Testis (tissue), 3 donors: ENCODE results near the gene MRPS18C. TPM values are rescaled to one million over a fixed set of nuclear protein-coding genes. Genes with fewer than 3 reads are reported as not detected.
"Not testable (repeated sequence)": the region's sequence is repeated elsewhere in the genome, so short reads cannot be mapped to it uniquely, and the experiment has no call there.

ENCODE experiments used
- DNase-seq: peaks from one replicate; pipeline ENCODE4 v3.0.0-alpha.2; 2019
- H3K27ac ChIP-seq, 2 donors: fragments of 200-600 bp; sonication (generic); one replicate each; pipeline ENCODE4 v1.5.1; 2019
- H3K27me3 ChIP-seq: fragments of 200-600 bp; sonication (generic); one replicate; pipeline ENCODE4 v1.5.1; 2019
- H3K36me3 ChIP-seq: fragments of 200-600 bp; sonication (generic); one replicate; pipeline ENCODE4 v1.5.1; 2017; ENCODE audit warnings: low read depth; ENCODE audit errors: missing control alignments
- H3K4me1 ChIP-seq: fragments of 200-600 bp; sonication (generic); one replicate; pipeline ENCODE4 v1.5.1; 2019
- H3K4me3 ChIP-seq, 2 donors: fragments of 200-600 bp; sonication (generic); one replicate each; pipeline ENCODE4 v1.5.1; 2017 to 2019
- H3K9me3 ChIP-seq: fragments of 200-600 bp; sonication (generic); one replicate; pipeline ENCODE4 v1.5.1; 2017
- CTCF ChIP-seq, 3 experiments: fragments of 450-650 bp in 2 of 3; fragments of 200-600 bp in 1 of 3; sonication (generic) in 1 of 3; IDR thresholded peaks; one replicate each; pipeline ENCODE4 v1.5.1; 2016 to 2019; ENCODE audit warnings: antibody characterized with exemption in 3 of 3, mild to moderate bottlenecking in 2 of 3, moderate library complexity in 1 of 3
- POLR2A ChIP-seq: fragments of 450-650 bp; IDR thresholded peaks from one replicate; pipeline ENCODE4 v1.6.1; 2017; ENCODE audit warnings: antibody characterized with exemption, mild to moderate bottlenecking, moderate library complexity
- WGBS, 2 donors: methylation state at CpG; one replicate each; pipeline ENCODE4 v1.1.5; 2018; 5-methylcytosine and 5-hydroxymethylcytosine counted together
- intact Hi-C: fragments of 100-400 bp; cut with DNase I; formaldehyde crosslinking; loops from one replicate; pipeline ENCODE4 v1.15.1; 2023; ENCODE audit warnings: low total_unique reads
- polyA plus RNA-seq: library from polyadenylated mRNA; stranded (reverse); fragments of 350-450 nt; fragmentation: Illumina TruSeq; extraction: RNeasy Lipid Tissue Mini Kit (QIAGEN cat#74804); gene quantifications from one replicate; pipeline ENCODE4 v1.2.3, GENCODE V29; 2014; ENCODE audit warnings: low read depth, low replicate concordance; ENCODE audit not compliant: insufficient read depth
- total RNA-seq, 2 donors: library from RNA; depleted of rRNA; stranded (reverse); fragments of >200 nt; gene quantifications; one replicate each; pipeline ENCODE4 v1.2.3, GENCODE V29; 2016

The MRPS18C gene
- total and polyA plus RNA-seq, 3 donors from 2014 or later, result 15.6 to 50.3 (median 19.4) TPM

DNA sequence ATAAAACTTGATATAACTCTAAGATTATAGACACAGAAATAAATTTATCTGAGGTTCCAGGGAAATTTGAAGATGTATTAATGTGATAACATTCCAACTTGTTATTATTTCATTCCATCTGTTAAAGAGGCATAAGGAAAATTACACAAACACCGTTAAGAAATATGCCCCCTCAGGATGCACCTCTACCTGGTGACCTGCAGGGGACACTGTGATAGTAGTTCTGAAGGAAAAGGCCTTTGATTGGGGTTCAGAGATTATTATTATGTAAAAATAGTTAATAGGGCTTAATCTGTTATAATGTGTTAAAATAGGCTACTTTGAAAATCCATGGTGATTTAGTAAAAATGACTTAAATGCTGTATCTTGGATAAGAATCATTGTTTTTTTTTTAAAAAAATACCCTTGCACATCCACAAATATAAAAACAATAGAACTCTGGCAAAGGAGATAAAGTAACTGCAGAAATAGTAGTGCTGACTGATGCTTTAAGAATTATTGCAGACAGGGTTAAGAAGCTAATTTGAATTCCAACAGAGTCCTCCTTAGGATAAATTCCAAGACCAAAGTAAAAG lies 35.1 kb downstream of the MRPS18C start:
- DNase-seq, result no peak
- intact Hi-C loops, result no loop called here

DNA sequence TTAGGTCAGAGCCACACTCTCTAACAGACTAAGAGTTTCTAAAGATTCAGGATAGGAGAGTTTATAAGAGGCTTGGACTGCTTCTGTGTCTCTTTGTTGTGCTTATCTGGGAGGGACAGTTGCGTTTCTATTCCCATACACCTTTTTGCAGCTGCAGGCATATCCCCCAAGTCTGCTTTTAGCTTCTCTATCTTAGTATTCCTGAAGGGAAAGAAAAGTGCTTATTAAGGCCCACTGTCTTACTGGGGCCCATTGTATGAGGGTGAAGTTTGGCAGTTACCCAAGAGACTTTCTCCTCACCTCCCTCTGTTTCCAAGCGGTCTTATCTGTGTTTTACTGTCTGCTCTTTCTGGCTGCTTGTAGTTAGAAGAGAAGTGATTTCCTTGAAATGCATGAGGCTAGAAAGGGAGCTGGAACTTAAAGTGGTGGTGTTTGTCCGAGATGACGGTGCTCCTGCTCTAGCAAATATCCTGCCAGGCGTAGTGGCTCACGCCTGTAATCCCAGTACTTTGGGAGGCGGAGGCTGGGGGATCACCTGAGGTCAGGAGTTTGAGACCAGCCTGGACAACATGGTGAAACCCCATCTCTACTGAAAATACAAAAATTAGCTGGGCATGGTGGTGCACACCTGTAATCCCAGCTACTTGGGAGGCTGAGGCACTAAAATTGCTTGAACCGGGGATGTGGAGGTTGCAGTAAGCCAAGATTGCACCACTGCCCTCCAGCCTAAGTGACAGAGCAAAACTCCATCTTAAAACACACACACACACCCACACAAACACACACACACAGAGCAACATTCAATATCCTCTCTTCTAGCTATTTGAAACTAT lies 40.4 kb downstream of the MRPS18C start:
- peak; percentile 37 for DNase-seq
- 51 to 69% methylated on average over 7 to 8 of the region's 8 CpGs for WGBS, 2 donors
- H3K4me3 ChIP-seq, H3K9me3 ChIP-seq, intact Hi-C loops, H3K36me3 ChIP-seq, H3K4me1 ChIP-seq, H3K27me3 ChIP-seq: not testable (repeated sequence)
- peak overlapping the region in 1 of 2 donors; percentile 73 for H3K27ac ChIP-seq

More for the DNA sequence above, 35.1 kb downstream of the MRPS18C start:
- TF ChIP-seq POLR2A (no peak), CTCF (IDR thresholded peaks at IDR 0.05) (peak; percentile 58 to 77 (median 59))
- no peak overlapping the region for H3K27ac ChIP-seq
- no peaks in the 10 kb centered on the region for H3K9me3 ChIP-seq
- no peaks in the 10 kb centered on the region for H3K36me3 ChIP-seq
- H3K27me3 ChIP-seq, result no peaks in the 10 kb centered on the region
- peaks cover 2% of the 10 kb centered on the region for H3K4me1 ChIP-seq
- H3K4me3 ChIP-seq, result no peak overlapping the region
- 20 to 24% methylated on average over 1 of the region's 1 CpG for WGBS, 2 donors

DNA sequence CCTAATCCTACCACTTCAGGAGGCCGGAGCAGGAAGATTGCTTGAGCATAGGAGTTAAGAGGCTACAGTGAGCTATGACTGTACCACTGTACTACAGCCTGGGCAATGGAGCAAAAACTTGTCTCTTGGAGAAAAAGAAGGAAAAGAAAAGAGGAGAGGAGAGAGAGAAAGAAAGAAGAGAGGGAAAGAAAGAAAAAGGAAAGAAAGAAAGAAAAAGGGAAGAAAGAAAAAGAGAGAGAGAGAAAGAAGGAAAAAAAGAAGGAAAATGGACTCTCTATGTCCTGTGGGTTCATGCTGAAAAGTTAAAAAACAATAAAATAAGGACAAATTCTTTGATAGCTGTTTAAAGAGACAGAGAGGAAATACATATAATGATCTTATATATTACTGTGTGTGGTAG lies 42.3 kb downstream of the MRPS18C start:
- no peaks in the 10 kb centered on the region for H3K36me3 ChIP-seq
- TF ChIP-seq POLR2A, result no peak
- no peak for TF ChIP-seq CTCF (IDR thresholded peaks at IDR 0.05)
- H3K27me3 ChIP-seq, result no peaks in the 10 kb centered on the region
- no peaks in the 10 kb centered on the region for H3K9me3 ChIP-seq
- H3K4me1 ChIP-seq, result peaks cover 2% of the 10 kb centered on the region
- H3K4me3 ChIP-seq, result no peak overlapping the region
- intact Hi-C loops, result no loop called here
- 75 to 82% methylated on average over 1 of the region's 1 CpG for WGBS, 2 donors
- no peak overlapping the region for H3K27ac ChIP-seq
- no peak for DNase-seq

DNA sequence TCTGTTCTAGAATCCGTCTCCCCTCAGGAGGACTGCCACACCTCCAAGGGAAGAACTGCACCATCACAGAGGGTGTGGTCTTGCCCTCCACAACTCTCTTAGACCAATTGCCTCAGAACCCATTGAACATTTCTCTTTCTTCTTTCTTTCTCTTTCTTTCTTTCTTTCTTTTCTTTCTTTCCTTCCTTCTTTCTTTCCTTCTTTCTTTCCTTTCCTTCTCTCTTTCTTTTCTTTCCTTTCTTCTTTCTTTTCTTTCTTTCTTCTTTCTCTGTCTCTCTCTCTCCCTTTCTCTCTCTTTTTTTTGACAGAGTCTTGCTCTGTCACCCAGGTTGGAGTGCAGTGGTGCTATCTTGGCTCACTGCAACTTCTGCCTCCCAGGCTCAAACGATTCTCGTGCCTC lies 45.8 kb downstream of the MRPS18C start:
- not testable (repeated sequence) for H3K36me3 ChIP-seq, H3K9me3 ChIP-seq, H3K4me3 ChIP-seq, H3K27ac ChIP-seq, DNase-seq, H3K27me3 ChIP-seq, H3K4me1 ChIP-seq
- intact Hi-C loops, result loop anchor here (10.0 kb wide), 1 partner anchor 133 kb away; no protein-coding TSS in a partner anchor
- WGBS, 2 donors, result 84 to 86% methylated on average over 3 of the region's 3 CpGs

GRCh38 chr4:83503974-83504373 lies 48.1 kb downstream of the MRPS18C start:
- H3K27me3 ChIP-seq, result no peaks in the 10 kb centered on the region
- no peak for DNase-seq
- H3K4me1 ChIP-seq, result no peaks in the 10 kb centered on the region
- H3K9me3 ChIP-seq, result no peaks in the 10 kb centered on the region
- TF ChIP-seq POLR2A (no peak), CTCF (IDR thresholded peaks at IDR 0.05) (no peak)
- H3K36me3 ChIP-seq, result no peaks in the 10 kb centered on the region
- intact Hi-C loops, result loop anchor here (10.0 kb wide), 1 partner anchor 131 kb away; no protein-coding TSS in a partner anchor
- no peak overlapping the region for H3K27ac ChIP-seq
- no peak overlapping the region for H3K4me3 ChIP-seq
